HEK293 (cell line): ENCODE measurements around the gene KRT14.

Experiments
- CTCF ChIA-PET: fragments of 350-600 bp; formaldehyde crosslinking; extraction: SDS; loops from one replicate; lab custom pipeline; 2021; ENCODE audit warnings: antibody characterized with exemption; lab: Yijun Ruan, JAX
- POLR2A ChIA-PET: fragments of 300-600 bp; formaldehyde crosslinking; extraction: SDS; loops from one replicate; lab custom pipeline; 2020; ENCODE audit warnings: antibody characterized with exemption, inconsistent platforms; lab: Yijun Ruan, JAX
- H3K27ac ChIP-seq: fragments of 200-500 bp; sonication (Bioruptor generic); 2 replicates; pipeline ENCODE4 v1.5.1; 2014; ENCODE audit warnings: low read depth, low read length, control low read depth, inconsistent platforms; ENCODE audit errors: extremely low read depth
- H3K36me3 ChIP-seq, 2 experiments: fragments of 200-500 bp in 1 of 2; sonication (Bioruptor generic) in 1 of 2; 1 replicate in 1 of 2; 2 replicates in 1 of 2; pipeline ENCODE4 v1.5.1; 2014 to 2017; ENCODE audit warnings: inconsistent platforms in 2 of 2, low read length in 2 of 2; ENCODE audit not compliant: control insufficient read depth in 2 of 2, insufficient read depth in 1 of 2
- H3K4me1 ChIP-seq: fragments of 200-500 bp; sonication (Bioruptor generic); 2 replicates; pipeline ENCODE4 v1.5.1; 2014; ENCODE audit warnings: mild to moderate bottlenecking, low read length, inconsistent platforms; ENCODE audit not compliant: control insufficient read depth, insufficient read depth
- H3K4me3 ChIP-seq: 2 replicates; pipeline ENCODE4 v1.5.1; 2011; ENCODE audit warnings: low read depth, mild to moderate bottlenecking, control low read depth, low read length, moderate library complexity
- H3K9me3 ChIP-seq: fragments of 200-500 bp; sonication (Bioruptor generic); 2 replicates; pipeline ENCODE4 v1.5.1; 2014; ENCODE audit warnings: low read depth, low read length, inconsistent platforms; ENCODE audit not compliant: control insufficient read depth, insufficient read depth
- GLI2 ChIP-seq: fragments of 450-650 bp; formaldehyde crosslinking; IDR thresholded peaks from 2 replicates; pipeline ENCODE4; 2017; ENCODE audit warnings: missing biosample characterization, missing genetic modification characterization, low read depth, borderline replicate concordance
- GLI4 ChIP-seq: fragments of 450-650 bp; formaldehyde crosslinking; IDR thresholded peaks from 2 replicates; pipeline ENCODE4 v1.5.1; 2016; ENCODE audit warnings: missing biosample characterization, missing genetic modification characterization
- KLF1 ChIP-seq: fragments of 450-650 bp; formaldehyde crosslinking; IDR thresholded peaks from 2 replicates; pipeline ENCODE4 v1.5.1; 2016; ENCODE audit warnings: missing biosample characterization, missing genetic modification characterization
- KLF10 ChIP-seq: fragments of 450-650 bp; IDR thresholded peaks from 2 replicates; pipeline ENCODE4 v1.5.1; 2018; ENCODE audit warnings: missing biosample characterization, mild to moderate bottlenecking, missing genetic modification characterization
- KLF7 ChIP-seq: fragments of 450-650 bp; formaldehyde crosslinking; IDR thresholded peaks from 2 replicates; pipeline ENCODE4 v1.5.1; 2016; ENCODE audit warnings: missing biosample characterization, missing genetic modification characterization, borderline replicate concordance
- KLF8 ChIP-seq: fragments of 450-650 bp; formaldehyde crosslinking; IDR thresholded peaks from 2 replicates; pipeline ENCODE4 v1.5.1; 2016; ENCODE audit warnings: missing biosample characterization, missing genetic modification characterization
- SALL2 ChIP-seq: fragments of 450-650 bp; formaldehyde crosslinking; IDR thresholded peaks from 2 replicates; pipeline ENCODE4 v1.5.0; 2017; ENCODE audit warnings: missing biosample characterization, mild to moderate bottlenecking, missing genetic modification characterization, borderline replicate concordance
- SCRT1 ChIP-seq: fragments of 450-650 bp; formaldehyde crosslinking; IDR thresholded peaks from 2 replicates; pipeline ENCODE4 v1.5.1; 2016; ENCODE audit warnings: missing biosample characterization, missing genetic modification characterization, borderline replicate concordance
- ZFP41 ChIP-seq: fragments of 450-650 bp; formaldehyde crosslinking; IDR thresholded peaks from 2 replicates; pipeline ENCODE4 v1.5.1; 2016; ENCODE audit warnings: missing biosample characterization, missing genetic modification characterization, borderline replicate concordance
- ZFP69B ChIP-seq: fragments of 450-650 bp; formaldehyde crosslinking; IDR thresholded peaks from 2 replicates; pipeline ENCODE4 v1.5.1; 2016; ENCODE audit warnings: missing biosample characterization, missing genetic modification characterization
- ZIC2 ChIP-seq: fragments of 450-650 bp; formaldehyde crosslinking; IDR thresholded peaks from 2 replicates; pipeline ENCODE4 v1.5.1; 2016; ENCODE audit warnings: missing biosample characterization, missing genetic modification characterization
- ZNF10 ChIP-seq: fragments of 450-650 bp; formaldehyde crosslinking; IDR thresholded peaks from 2 replicates; pipeline ENCODE4 v1.5.1; 2017; ENCODE audit warnings: missing biosample characterization, missing genetic modification characterization
- ZNF112 ChIP-seq: fragments of 450-650 bp; formaldehyde crosslinking; IDR thresholded peaks from 2 replicates; pipeline ENCODE4 v1.5.0; 2017; ENCODE audit warnings: missing biosample characterization, missing genetic modification characterization
- ZNF114 ChIP-seq: fragments of 450-650 bp; formaldehyde crosslinking; IDR thresholded peaks from 2 replicates; pipeline ENCODE4 v1.5.0; 2017; ENCODE audit warnings: missing biosample characterization, missing genetic modification characterization
- ZNF132 ChIP-seq: fragments of 450-650 bp; formaldehyde crosslinking; IDR thresholded peaks from 2 replicates; pipeline ENCODE4 v1.5.1; 2017; ENCODE audit warnings: missing biosample characterization, missing genetic modification characterization, borderline replicate concordance
- ZNF214 ChIP-seq: fragments of 450-650 bp; formaldehyde crosslinking; IDR thresholded peaks from 2 replicates; pipeline ENCODE4 v1.5.1; 2017; ENCODE audit warnings: missing biosample characterization, mild to moderate bottlenecking, missing genetic modification characterization, borderline replicate concordance
- ZNF324 ChIP-seq: fragments of 450-650 bp; formaldehyde crosslinking; IDR thresholded peaks from 2 replicates; pipeline ENCODE4 v1.5.1; 2016; ENCODE audit warnings: missing biosample characterization, missing genetic modification characterization
- ZNF510 ChIP-seq: fragments of 450-650 bp; formaldehyde crosslinking; IDR thresholded peaks from 2 replicates; pipeline ENCODE4 v1.5.1; 2018; ENCODE audit warnings: mild to moderate bottlenecking, missing genetic modification characterization, missing biosample characterization; ENCODE audit not compliant: insufficient replicate concordance
- ZNF530 ChIP-seq: fragments of 450-650 bp; formaldehyde crosslinking; IDR thresholded peaks from 2 replicates; pipeline ENCODE4 v1.5.1; 2016; ENCODE audit warnings: low read depth, missing biosample characterization, missing genetic modification characterization
- ZNF548 ChIP-seq: fragments of 450-650 bp; formaldehyde crosslinking; IDR thresholded peaks from 2 replicates; pipeline ENCODE4 v1.5.1; 2016; ENCODE audit warnings: missing biosample characterization, missing genetic modification characterization
- ZNF571 ChIP-seq: fragments of 450-650 bp; formaldehyde crosslinking; IDR thresholded peaks from 2 replicates; pipeline ENCODE4 v1.5.0; 2017; ENCODE audit warnings: missing biosample characterization, missing genetic modification characterization
- ZNF664 ChIP-seq: fragments of 450-650 bp; formaldehyde crosslinking; IDR thresholded peaks from 2 replicates; pipeline ENCODE4 v1.5.1; 2016; ENCODE audit warnings: missing biosample characterization, missing genetic modification characterization
- ZNF777 ChIP-seq: fragments of 450-650 bp; formaldehyde crosslinking; IDR thresholded peaks from 2 replicates; pipeline ENCODE4 v1.5.1; 2017; ENCODE audit warnings: missing biosample characterization, missing genetic modification characterization, borderline replicate concordance
- TF ChIP-seq, protein P1 (sequence below): fragments of 450-650 bp; formaldehyde crosslinking; IDR thresholded peaks from 2 replicates; pipeline ENCODE4 v1.5.1; 2016; ENCODE audit warnings: missing biosample characterization, missing genetic modification characterization
- TF ChIP-seq, protein P2 (sequence below): fragments of 450-650 bp; formaldehyde crosslinking; IDR thresholded peaks from 2 replicates; pipeline ENCODE4 v1.5.1; 2016; ENCODE audit warnings: missing biosample characterization, missing genetic modification characterization
- TF ChIP-seq, protein P3 (sequence below): fragments of 450-650 bp; formaldehyde crosslinking; conservative IDR thresholded peaks from 2 replicates; pipeline ENCODE4 v1.5.1; 2016; ENCODE audit warnings: low read depth, missing biosample characterization, missing genetic modification characterization
- TF ChIP-seq, protein P4 (sequence below): fragments of 450-650 bp; formaldehyde crosslinking; IDR thresholded peaks from 2 replicates; pipeline ENCODE4 v1.5.1; 2016; ENCODE audit warnings: missing biosample characterization, missing genetic modification characterization
- TF ChIP-seq, protein P5 (sequence below): fragments of 450-650 bp; formaldehyde crosslinking; IDR thresholded peaks from 2 replicates; pipeline ENCODE4 v1.5.1; 2017; ENCODE audit warnings: missing biosample characterization, missing genetic modification characterization

The KRT14 gene

DNA sequence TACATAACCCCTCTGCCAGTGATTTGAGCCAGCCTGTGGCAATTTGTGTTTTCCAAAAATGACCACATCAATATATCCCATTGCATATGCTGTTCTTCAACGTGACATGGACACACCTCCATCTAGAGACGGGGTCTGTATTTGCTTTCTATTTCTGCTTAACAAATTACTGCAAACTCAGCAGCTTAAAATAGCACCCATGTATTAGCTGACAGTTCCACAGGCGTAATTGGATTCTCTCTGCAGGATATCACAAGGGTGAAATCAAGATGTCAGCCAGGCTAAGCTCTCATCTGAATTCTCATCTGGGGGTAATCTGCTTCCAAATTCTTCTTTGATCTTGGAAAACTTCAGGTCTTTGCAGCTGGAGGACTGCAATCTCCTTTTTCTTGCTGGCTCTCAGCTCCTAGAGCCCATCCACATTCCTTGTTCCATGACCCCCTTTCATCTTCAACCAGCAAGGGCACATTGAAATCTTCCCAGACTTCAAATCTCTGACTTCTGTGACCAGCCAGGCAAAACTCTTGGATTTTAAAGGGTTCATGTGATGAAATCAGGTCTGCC, 23.0 kb downstream of the KRT14 start:
- ChIA-PET POLR2A (interaction anchor here (0.6 to 1.3 kb wide), 2 partner anchors 73 to 125 kb away, joined by 3 read pairs; partner anchors contain the start of gene EIF1), CTCF (interaction anchor here (3.1 to 14.3 kb wide), 3 partner anchors 14 to 100 kb away, joined by 17 to 115 read pairs (median 75); no protein-coding TSS in a partner anchor)
- Histone ChIP-seq H3K4me3 (no peak overlapping the region), H3K9me3 (no peaks in the 10 kb centered on the region), H3K27ac (no peak overlapping the region), H3K36me3 (no peaks in the 10 kb centered on the region), H3K4me1 (no peaks in the 10 kb centered on the region)
- TF ChIP-seq KLF8 (tag by site-specific recombination) = no peak
- no peak for TF ChIP-seq ZNF10
- TF ChIP-seq ZNF530 (tag by site-specific recombination) = no peak
- TF ChIP-seq, protein P1, sequence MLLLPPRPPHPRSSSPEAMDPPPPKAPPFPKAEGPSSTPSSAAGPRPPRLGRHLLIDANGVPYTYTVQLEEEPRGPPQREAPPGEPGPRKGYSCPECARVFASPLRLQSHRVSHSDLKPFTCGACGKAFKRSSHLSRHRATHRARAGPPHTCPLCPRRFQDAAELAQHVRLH (tag by site-specific recombination) = no peak
- TF ChIP-seq ZNF510 (tag by site-specific recombination) = no peak
- TF ChIP-seq ZNF548 (tag by site-specific recombination) = no peak
- TF ChIP-seq SALL2 (tag by site-specific recombination) = no peak
- TF ChIP-seq, protein P2, sequence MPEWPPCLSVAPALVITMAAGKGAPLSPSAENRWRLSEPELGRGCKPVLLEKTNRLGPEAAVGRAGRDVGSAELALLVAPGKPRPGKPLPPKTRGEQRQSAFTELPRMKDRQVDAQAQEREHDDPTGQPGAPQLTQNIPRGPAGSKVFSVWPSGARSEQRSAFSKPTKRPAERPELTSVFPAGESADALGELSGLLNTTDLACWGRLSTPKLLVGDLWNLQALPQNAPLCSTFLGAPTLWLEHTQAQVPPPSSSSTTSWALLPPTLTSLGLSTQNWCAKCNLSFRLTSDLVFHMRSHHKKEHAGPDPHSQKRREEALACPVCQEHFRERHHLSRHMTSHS (tag by site-specific recombination) = no peak
- TF ChIP-seq, protein P3, sequence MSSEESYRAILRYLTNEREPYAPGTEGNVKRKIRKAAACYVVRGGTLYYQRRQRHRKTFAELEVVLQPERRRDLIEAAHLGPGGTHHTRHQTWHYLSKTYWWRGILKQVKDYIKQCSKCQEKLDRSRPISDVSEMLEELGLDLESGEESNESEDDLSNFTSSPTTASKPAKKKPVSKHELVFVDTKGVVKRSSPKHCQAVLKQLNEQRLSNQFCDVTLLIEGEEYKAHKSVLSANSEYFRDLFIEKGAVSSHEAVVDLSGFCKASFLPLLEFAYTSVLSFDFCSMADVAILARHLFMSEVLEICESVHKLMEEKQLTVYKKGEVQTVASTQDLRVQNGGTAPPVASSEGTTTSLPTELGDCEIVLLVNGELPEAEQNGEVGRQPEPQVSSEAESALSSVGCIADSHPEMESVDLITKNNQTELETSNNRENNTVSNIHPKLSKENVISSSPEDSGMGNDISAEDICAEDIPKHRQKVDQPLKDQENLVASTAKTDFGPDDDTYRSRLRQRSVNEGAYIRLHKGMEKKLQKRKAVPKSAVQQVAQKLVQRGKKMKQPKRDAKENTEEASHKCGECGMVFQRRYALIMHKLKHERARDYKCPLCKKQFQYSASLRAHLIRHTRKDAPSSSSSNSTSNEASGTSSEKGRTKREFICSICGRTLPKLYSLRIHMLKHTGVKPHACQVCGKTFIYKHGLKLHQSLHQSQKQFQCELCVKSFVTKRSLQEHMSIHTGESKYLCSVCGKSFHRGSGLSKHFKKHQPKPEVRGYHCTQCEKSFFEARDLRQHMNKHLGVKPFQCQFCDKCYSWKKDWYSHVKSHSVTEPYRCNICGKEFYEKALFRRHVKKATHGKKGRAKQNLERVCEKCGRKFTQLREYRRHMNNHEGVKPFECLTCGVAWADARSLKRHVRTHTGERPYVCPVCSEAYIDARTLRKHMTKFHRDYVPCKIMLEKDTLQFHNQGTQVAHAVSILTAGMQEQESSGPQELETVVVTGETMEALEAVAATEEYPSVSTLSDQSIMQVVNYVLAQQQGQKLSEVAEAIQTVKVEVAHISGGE (tag by site-specific recombination) = no peak
- no peak for TF ChIP-seq ZIC2 (tag by site-specific recombination)
- no peak for TF ChIP-seq ZNF324 (tag by site-specific recombination)
- no peak for TF ChIP-seq KLF1 (tag by site-specific recombination)
- TF ChIP-seq, protein P4, sequence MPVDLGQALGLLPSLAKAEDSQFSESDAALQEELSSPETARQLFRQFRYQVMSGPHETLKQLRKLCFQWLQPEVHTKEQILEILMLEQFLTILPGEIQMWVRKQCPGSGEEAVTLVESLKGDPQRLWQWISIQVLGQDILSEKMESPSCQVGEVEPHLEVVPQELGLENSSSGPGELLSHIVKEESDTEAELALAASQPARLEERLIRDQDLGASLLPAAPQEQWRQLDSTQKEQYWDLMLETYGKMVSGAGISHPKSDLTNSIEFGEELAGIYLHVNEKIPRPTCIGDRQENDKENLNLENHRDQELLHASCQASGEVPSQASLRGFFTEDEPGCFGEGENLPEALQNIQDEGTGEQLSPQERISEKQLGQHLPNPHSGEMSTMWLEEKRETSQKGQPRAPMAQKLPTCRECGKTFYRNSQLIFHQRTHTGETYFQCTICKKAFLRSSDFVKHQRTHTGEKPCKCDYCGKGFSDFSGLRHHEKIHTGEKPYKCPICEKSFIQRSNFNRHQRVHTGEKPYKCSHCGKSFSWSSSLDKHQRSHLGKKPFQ (tag by site-specific recombination) = no peak

DNA sequence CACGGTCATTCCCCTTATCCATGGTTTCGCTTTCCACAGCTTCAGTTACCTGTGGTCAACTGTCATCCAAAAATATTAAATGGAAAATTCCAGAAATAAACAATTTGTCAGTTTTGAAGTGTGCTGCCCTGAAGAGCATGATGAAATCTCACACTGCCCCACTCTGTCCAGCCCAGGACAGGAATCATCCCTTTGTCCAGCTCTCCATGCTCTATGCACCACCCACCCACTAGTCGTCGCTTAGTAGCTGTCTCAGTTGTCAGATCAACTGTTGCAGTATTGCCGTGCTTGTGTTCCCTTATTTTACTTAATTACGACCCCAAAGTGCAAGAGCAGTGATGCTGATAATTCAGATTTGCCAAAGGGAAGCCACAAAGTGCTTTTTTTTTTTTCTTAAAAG, 25.1 kb downstream of the KRT14 start:
- ChIA-PET CTCF (interaction anchor here (1.0 to 4.5 kb wide), 3 partner anchors 11 to 100 kb away, joined by 3 to 25 read pairs (median 11); no protein-coding TSS in a partner anchor), POLR2A (no interaction called here)
- H3K4me3 ChIP-seq = no peak overlapping the region
- H3K27ac ChIP-seq = no peak overlapping the region
- no peaks in the 10 kb centered on the region for H3K4me1 ChIP-seq
- no peaks in the 10 kb centered on the region for H3K36me3 ChIP-seq
- no peaks in the 10 kb centered on the region for H3K9me3 ChIP-seq
- TF ChIP-seq SCRT1 (tag by site-specific recombination) (no peak), KLF10 (tag by site-specific recombination) (no peak), GLI2 (tag by site-specific recombination) (no peak), KLF7 (tag by site-specific recombination) (no peak), ZNF571 (no peak), ZFP41 (tag by site-specific recombination) (no peak), ZNF112 (tag by site-specific recombination) (no peak), ZNF114 (tag by site-specific recombination) (no peak), ZNF664 (tag by site-specific recombination) (no peak), GLI4 (tag by site-specific recombination) (no peak), ZNF777 (tag by site-specific recombination) (no peak), ZNF214 (tag by site-specific recombination) (no peak), ZNF132 (no peak), ZFP69B (tag by site-specific recombination) (no peak)
- TF ChIP-seq, protein P5, sequence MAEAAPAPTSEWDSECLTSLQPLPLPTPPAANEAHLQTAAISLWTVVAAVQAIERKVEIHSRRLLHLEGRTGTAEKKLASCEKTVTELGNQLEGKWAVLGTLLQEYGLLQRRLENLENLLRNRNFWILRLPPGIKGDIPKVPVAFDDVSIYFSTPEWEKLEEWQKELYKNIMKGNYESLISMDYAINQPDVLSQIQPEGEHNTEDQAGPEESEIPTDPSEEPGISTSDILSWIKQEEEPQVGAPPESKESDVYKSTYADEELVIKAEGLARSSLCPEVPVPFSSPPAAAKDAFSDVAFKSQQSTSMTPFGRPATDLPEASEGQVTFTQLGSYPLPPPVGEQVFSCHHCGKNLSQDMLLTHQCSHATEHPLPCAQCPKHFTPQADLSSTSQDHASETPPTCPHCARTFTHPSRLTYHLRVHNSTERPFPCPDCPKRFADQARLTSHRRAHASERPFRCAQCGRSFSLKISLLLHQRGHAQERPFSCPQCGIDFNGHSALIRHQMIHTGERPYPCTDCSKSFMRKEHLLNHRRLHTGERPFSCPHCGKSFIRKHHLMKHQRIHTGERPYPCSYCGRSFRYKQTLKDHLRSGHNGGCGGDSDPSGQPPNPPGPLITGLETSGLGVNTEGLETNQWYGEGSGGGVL (tag by site-specific recombination) = no peak
